Upper lobe of left lung (tissue), 6 donors: ENCODE data around the gene PIGL. TPM values are rescaled to one million over a fixed set of nuclear protein-coding genes. Genes with fewer than 3 reads are reported as not detected.
A peak's percentile ranks its signal among the peaks of the same experiment; 100 is the strongest.
"Not testable (repeated sequence)": the region's sequence is repeated elsewhere in the genome, so short reads cannot be mapped to it uniquely, and the experiment has no call there.

ENCODE experiments used
- ATAC-seq, 2 donors: fragments of 200-7000 bp; cut with Tn5 transposase; one replicate each; pipeline ENCODE4 v1.9.1; 2022; ENCODE audit warnings: mild to moderate bottlenecking in 2 of 2, moderate library complexity in 2 of 2; ENCODE audit not compliant: low FRiP score in 2 of 2
- DNase-seq, 2 donors: peaks; one replicate each; pipeline ENCODE4 v3.0.0-alpha.2; 2019 to 2020
- H3K27ac ChIP-seq, 4 donors: fragments of 200-600 bp; sonication (generic); one replicate each; pipeline ENCODE4 v1.5.1; 2016 to 2019
- H3K27me3 ChIP-seq, 4 donors: fragments of 200-600 bp; sonication (generic); one replicate each; pipeline ENCODE4 v1.5.1; 2017 to 2019
- H3K36me3 ChIP-seq, 4 donors: fragments of 200-600 bp; sonication (generic); one replicate each; pipeline ENCODE4 v1.5.1; 2016 to 2019
- H3K4me1 ChIP-seq, 4 donors: fragments of 200-600 bp; sonication (generic); one replicate each; pipeline ENCODE4 v1.5.1; 2018 to 2019
- H3K4me3 ChIP-seq, 4 donors: fragments of 200-600 bp; sonication (generic); one replicate each; pipeline ENCODE4 v1.5.1; 2017 to 2019; ENCODE audit warnings: mild to moderate bottlenecking in 2 of 4, moderate library complexity in 1 of 4
- H3K9me3 ChIP-seq, 4 donors: fragments of 200-600 bp; sonication (generic); one replicate each; pipeline ENCODE4 v1.5.1; 2018 to 2019
- EP300 ChIP-seq, 4 donors: sonication (generic); formaldehyde crosslinking; IDR thresholded peaks; one replicate each; pipeline ENCODE4 v1.5.1; 2017; ENCODE audit warnings: antibody characterized with exemption in 4 of 4, control low read depth in 2 of 4
- POLR2A ChIP-seq, 4 donors: fragments of 450-650 bp; IDR thresholded peaks; one replicate each; pipeline ENCODE4 v1.5.1; 2016 to 2017; ENCODE audit warnings: antibody characterized with exemption in 4 of 4, mild to moderate bottlenecking in 2 of 4
- POLR2AphosphoS5 ChIP-seq, 2 donors: sonication (generic); formaldehyde crosslinking; IDR thresholded peaks; one replicate each; pipeline ENCODE4 v1.5.1; 2017; ENCODE audit warnings: antibody characterized with exemption in 2 of 2
- WGBS, 2 donors: methylation state at CpG; one replicate each; pipeline ENCODE4 v1.1.5; 2017 to 2018; 5-methylcytosine and 5-hydroxymethylcytosine counted together
- total RNA-seq, 6 donors: library from RNA; depleted of rRNA in 4 of 6; stranded (reverse); fragments of >200 nt in 4 of 6; gene quantifications; one replicate each; pipeline versions ENCODE4 v1.1.0 to v1.2.1, GENCODE V29; 2016 to 2021
- TF ChIP-seq, protein P1 (sequence below), 6 experiments: fragments of 450-650 bp in 4 of 6; fragments of 200-600 bp in 2 of 6; sonication (generic) in 2 of 6; IDR thresholded peaks; one replicate each; pipeline ENCODE4 v1.5.1; 2016 to 2019; ENCODE audit warnings: antibody characterized with exemption in 6 of 6
- donor health status: DM: no; HTN: no; CAD: no; lungs with moderate emphysema.
- donor health status: DM: no; HTN: yes; CAD: no; lungs with severe emphysema.

PIGL gene
- total RNA-seq, 6 donors from 2014 or later = 20.8 to 207 (median 53.1) TPM

GRCh38 chr17:16302856-16303255 lies 85.8 kb downstream of the PIGL start:
- DNase-seq (no peak), ATAC-seq (no peak)
- H3K27me3 ChIP-seq = no peaks in the 10 kb centered on the region
- peaks cover 0 to 22% (median 0%) of the 10 kb centered on the region in 4 donors for H3K36me3 ChIP-seq
- no peak overlapping the region for H3K4me3 ChIP-seq
- 78 to 83% methylated on average over 4 of the region's 4 CpGs for WGBS, 2 donors
- H3K4me1 ChIP-seq = no peaks in the 10 kb centered on the region
- no peak for TF ChIP-seq POLR2AphosphoS5 (IDR thresholded peaks at IDR 0.05)
- no peak for TF ChIP-seq POLR2A (IDR thresholded peaks at IDR 0.05)
- TF ChIP-seq, protein P1, sequence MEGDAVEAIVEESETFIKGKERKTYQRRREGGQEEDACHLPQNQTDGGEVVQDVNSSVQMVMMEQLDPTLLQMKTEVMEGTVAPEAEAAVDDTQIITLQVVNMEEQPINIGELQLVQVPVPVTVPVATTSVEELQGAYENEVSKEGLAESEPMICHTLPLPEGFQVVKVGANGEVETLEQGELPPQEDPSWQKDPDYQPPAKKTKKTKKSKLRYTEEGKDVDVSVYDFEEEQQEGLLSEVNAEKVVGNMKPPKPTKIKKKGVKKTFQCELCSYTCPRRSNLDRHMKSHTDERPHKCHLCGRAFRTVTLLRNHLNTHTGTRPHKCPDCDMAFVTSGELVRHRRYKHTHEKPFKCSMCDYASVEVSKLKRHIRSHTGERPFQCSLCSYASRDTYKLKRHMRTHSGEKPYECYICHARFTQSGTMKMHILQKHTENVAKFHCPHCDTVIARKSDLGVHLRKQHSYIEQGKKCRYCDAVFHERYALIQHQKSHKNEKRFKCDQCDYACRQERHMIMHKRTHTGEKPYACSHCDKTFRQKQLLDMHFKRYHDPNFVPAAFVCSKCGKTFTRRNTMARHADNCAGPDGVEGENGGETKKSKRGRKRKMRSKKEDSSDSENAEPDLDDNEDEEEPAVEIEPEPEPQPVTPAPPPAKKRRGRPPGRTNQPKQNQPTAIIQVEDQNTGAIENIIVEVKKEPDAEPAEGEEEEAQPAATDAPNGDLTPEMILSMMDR (IDR thresholded peaks at IDR 0.05) = no peak
- no peak for TF ChIP-seq EP300 (IDR thresholded peaks at IDR 0.05)
- H3K27ac ChIP-seq = peak overlapping the region in 1 of 4 donors; percentile 17
- H3K9me3 ChIP-seq = no peaks in the 10 kb centered on the region

- ATAC-seq = no peak
Measured at GRCh38 chr17:16304830-16305229, 87.8 kb downstream of the PIGL start.

DNA sequence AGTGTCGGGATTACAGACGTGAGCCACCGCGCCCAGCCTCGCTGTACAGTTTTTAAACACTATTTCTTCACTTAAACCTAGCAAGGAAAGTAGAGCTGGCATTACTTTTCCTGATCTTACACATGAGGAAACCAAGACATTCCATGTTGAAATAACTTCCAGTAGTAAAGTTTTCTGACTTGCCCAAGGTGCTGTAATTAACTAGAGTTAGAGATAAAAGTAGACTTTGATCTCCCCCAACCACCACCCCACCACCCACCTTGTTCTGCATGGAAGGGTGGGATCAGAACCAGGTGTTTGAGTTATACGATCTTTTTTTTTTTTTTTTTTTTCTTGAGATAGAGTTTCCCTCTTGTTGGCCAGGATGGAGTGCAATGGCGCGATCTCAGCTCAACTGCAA lies 89.2 kb downstream of the PIGL start:
- H3K4me3 ChIP-seq = no peak overlapping the region
- H3K36me3 ChIP-seq = peaks cover 0 to 19% (median 0%) of the 10 kb centered on the region in 4 donors
- no peak for TF ChIP-seq POLR2AphosphoS5 (IDR thresholded peaks at IDR 0.05)
- TF ChIP-seq, protein P1 (IDR thresholded peaks at IDR 0.05) = no peak
- no peak for TF ChIP-seq EP300 (IDR thresholded peaks at IDR 0.05)
- TF ChIP-seq POLR2A (IDR thresholded peaks at IDR 0.05) = no peak
- H3K27ac ChIP-seq = no peak overlapping the region
- H3K4me1 ChIP-seq = peaks cover 0 to 6% (median 0%) of the 10 kb centered on the region in 4 donors
- WGBS, 2 donors = 88 to 94% methylated on average over 8 of the region's 8 CpGs
- no peaks in the 10 kb centered on the region for H3K9me3 ChIP-seq
- H3K27me3 ChIP-seq = no peaks in the 10 kb centered on the region
- DNase-seq = no peak
- no peak for ATAC-seq

More at GRCh38 chr17:16304830-16305229, 87.8 kb downstream of the PIGL start:
- TF ChIP-seq, protein P1 (IDR thresholded peaks at IDR 0.05) = no peak
- no peak for TF ChIP-seq POLR2A (IDR thresholded peaks at IDR 0.05)
- no peak for TF ChIP-seq EP300 (IDR thresholded peaks at IDR 0.05)
- no peak for TF ChIP-seq POLR2AphosphoS5 (IDR thresholded peaks at IDR 0.05)
- H3K36me3 ChIP-seq = peaks cover 0 to 22% (median 0%) of the 10 kb centered on the region in 4 donors
- no peaks in the 10 kb centered on the region for H3K27me3 ChIP-seq
- H3K9me3 ChIP-seq = no peaks in the 10 kb centered on the region
- no peaks in the 10 kb centered on the region for H3K4me1 ChIP-seq
- WGBS, 2 donors = 66 to 86% methylated on average over 1 to 3 of the region's 3 CpGs
- H3K27ac ChIP-seq = no peak overlapping the region
- DNase-seq = no peak
- H3K4me3 ChIP-seq = no peak overlapping the region

DNA sequence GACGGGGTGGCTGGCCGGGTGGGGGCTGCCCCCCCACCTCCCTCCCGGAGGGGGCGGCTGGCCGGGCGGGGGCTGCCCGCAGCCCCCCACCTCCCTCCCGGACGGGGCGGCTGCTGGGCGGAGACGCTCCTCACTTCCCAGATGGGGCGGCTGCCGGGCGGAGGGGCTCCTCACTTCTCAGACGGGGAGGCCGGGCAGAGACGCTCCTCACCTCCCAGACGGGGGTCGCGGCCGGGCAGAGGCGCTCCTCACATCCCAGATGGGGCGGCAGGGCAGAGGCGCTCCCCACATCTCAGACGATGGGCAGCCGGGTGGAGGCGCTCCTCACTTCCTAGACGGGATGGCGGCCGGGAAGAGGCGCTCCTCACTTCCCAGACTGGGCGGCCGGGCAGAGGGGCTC lies 95.1 kb downstream of the PIGL start:
- peaks cover 0 to 20% (median 4%) of the 10 kb centered on the region in 4 donors for H3K36me3 ChIP-seq
- H3K4me1 ChIP-seq, H3K27me3 ChIP-seq, H3K4me3 ChIP-seq, ATAC-seq, H3K9me3 ChIP-seq, H3K27ac ChIP-seq: not testable (repeated sequence)
- WGBS, 2 donors = 60 to 98% methylated on average over 1 to 22 of the region's 34 CpGs
- peak in 1 of 2 donors; percentile 72 for DNase-seq

DNA sequence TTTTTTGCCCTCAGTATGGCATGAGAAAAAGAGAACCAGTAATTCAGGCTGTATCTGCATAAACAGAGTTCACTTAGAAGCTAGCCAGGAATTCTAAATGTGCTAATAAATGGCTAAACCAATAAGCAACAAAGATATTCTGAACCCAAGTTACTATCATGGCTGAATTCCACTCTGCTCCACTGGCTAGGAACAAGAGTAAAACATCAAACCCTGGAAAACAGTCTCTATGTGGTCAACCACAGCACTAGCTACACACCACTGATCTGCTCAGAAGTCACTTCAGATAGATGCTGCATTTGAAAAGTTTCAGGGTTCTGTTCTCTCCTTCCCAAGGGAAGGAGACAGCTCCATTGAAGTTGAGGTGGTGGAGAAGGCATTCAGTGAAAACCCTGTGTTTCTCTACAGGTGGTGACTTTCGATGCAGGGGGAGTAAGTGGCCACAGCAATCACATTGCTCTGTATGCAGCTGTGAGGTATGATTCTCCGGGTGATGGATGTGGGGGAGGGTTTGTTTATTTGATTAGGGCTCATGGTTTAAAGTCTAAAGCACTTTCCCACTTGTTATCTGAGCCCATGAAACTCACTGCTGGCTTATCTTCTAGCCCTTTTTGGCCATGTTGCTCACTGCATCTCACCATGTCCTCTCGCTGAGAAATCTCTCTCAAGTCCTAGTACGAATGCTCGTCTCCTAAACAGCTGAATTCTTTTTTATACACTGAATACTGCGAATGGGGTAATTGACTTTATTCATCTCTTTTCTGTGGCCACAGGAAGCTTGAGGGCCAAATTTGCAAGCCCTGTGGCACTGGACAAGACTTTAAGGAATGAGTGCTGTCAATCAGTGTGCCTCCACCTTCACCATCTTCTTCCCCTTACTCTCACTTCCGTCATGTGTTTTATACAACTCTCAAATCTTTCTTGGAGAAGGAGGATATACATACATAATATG lies 96.4 kb downstream of the PIGL start:
- peaks cover 0 to 24% (median 4%) of the 10 kb centered on the region in 4 donors for H3K36me3 ChIP-seq
- TF ChIP-seq POLR2AphosphoS5 (IDR thresholded peaks at IDR 0.05) (no peak), POLR2A (IDR thresholded peaks at IDR 0.05) (no peak), EP300 (IDR thresholded peaks at IDR 0.05) (no peak)
- TF ChIP-seq, protein P1 (IDR thresholded peaks at IDR 0.05) = no peak
- H3K27me3 ChIP-seq = no peaks in the 10 kb centered on the region
- ATAC-seq (no peak), DNase-seq (no peak)
- peaks cover 0 to 6% (median 0%) of the 10 kb centered on the region in 4 donors for H3K4me1 ChIP-seq
- no peak overlapping the region for H3K27ac ChIP-seq
- no peaks in the 10 kb centered on the region for H3K9me3 ChIP-seq
- H3K4me3 ChIP-seq = no peak overlapping the region
- WGBS, 2 donors = 85 to 91% methylated on average over 7 of the region's 7 CpGs
